Measurements from ENCODE around the gene MAMDC4.
"Not testable (repeated sequence)": the region's sequence is repeated elsewhere in the genome, so short reads cannot be mapped to it uniquely, and the experiment has no call there.

MAMDC4 gene

GRCh38 chr9:136851941-136852663 lies at the start of gene MAMDC4:
MAMDC4 (plus strand) TSS chr9:136852346; CDS start chr9:136852417, 71 bp downstream.
- Histone ChIP-seq H3K36me3 (peaks cover 0 to 17% (median 10%) of the 10 kb centered on the region in 3 donors), H3K9me3 (no peaks in the 10 kb centered on the region), H3K27me3 (peaks cover 0 to 3% of the 10 kb centered on the region in 2 donors), H3K4me3 (no peak within 1 kb of the TSS), H3K27ac (no peak within 1 kb of the TSS), H3K4me1 (peaks cover 0 to 32% (median 24%) of the 10 kb centered on the region in 4 donors)
- no peak for DNase-seq
- no peak for TF ChIP-seq CTCF (IDR thresholded peaks at IDR 0.05)
- intact Hi-C loops (cut with DNase I; ENCODE audit: low total_unique reads), result no loop called here

- H3K4me1 ChIP-seq, result peaks cover 0 to 50% (median 28%) of the 10 kb centered on the region in 4 donors
- H3K36me3 ChIP-seq; H3K27ac ChIP-seq; intact Hi-C loops (cut with DNase I; ENCODE audit: low total_unique reads); DNase-seq; H3K9me3 ChIP-seq; H3K4me3 ChIP-seq: not testable (repeated sequence)
- H3K27me3 ChIP-seq, result peaks cover 0 to 54% of the 10 kb centered on the region in 2 donors
Measured at GRCh38 chr9:136803009-136803550, 49.1 kb upstream of the MAMDC4 start.

- no peak overlapping the region for H3K27ac ChIP-seq
- no peak overlapping the region for H3K4me3 ChIP-seq
- no peaks in the 10 kb centered on the region for H3K9me3 ChIP-seq
- no peak for TF ChIP-seq CTCF (IDR thresholded peaks at IDR 0.05)
- H3K4me1 ChIP-seq, result peaks cover 0 to 55% (median 29%) of the 10 kb centered on the region in 4 donors
- no peak for DNase-seq
- no peaks in the 10 kb centered on the region for H3K36me3 ChIP-seq
- intact Hi-C loops (cut with DNase I; ENCODE audit: low total_unique reads), result no loop called here
- peaks cover 0 to 47% of the 10 kb centered on the region in 2 donors for H3K27me3 ChIP-seq
Measured at GRCh38 chr9:136803551-136804508, 48.3 kb upstream of the MAMDC4 start.

- H3K27ac ChIP-seq, result no peak overlapping the region
- peaks cover 0 to 39% of the 10 kb centered on the region in 2 donors for H3K27me3 ChIP-seq
- no peak for TF ChIP-seq CTCF (IDR thresholded peaks at IDR 0.05)
- H3K4me1 ChIP-seq, result peaks cover 0 to 59% (median 34%) of the 10 kb centered on the region in 4 donors
- no peak for DNase-seq
- peaks cover 0 to under 1% (median 0%) of the 10 kb centered on the region in 3 donors for H3K36me3 ChIP-seq
- intact Hi-C loops (cut with DNase I; ENCODE audit: low total_unique reads), result loop anchor here (5.0 kb wide), 1 partner anchor 38 kb away; the partner anchor contains the start of gene AJM1
- no peak overlapping the region for H3K4me3 ChIP-seq
- H3K9me3 ChIP-seq, result no peaks in the 10 kb centered on the region
Measured at GRCh38 chr9:136804509-136805206, 47.5 kb upstream of the MAMDC4 start.

GRCh38 chr9:136805207-136805740 lies 46.9 kb upstream of the MAMDC4 start:
- H3K27ac ChIP-seq, result no peak overlapping the region
- no peak for TF ChIP-seq CTCF (IDR thresholded peaks at IDR 0.05)
- no peaks in the 10 kb centered on the region for H3K9me3 ChIP-seq
- no peak for DNase-seq
- intact Hi-C loops (cut with DNase I; ENCODE audit: low total_unique reads), result loop anchor here (5.0 kb wide), 1 partner anchor 37 kb away; the partner anchor contains the start of gene AJM1
- H3K4me3 ChIP-seq, result no peak overlapping the region
- H3K36me3 ChIP-seq, result peaks cover 0 to 6% (median 0%) of the 10 kb centered on the region in 3 donors
- peaks cover 0 to 32% of the 10 kb centered on the region in 2 donors for H3K27me3 ChIP-seq
- H3K4me1 ChIP-seq, result peaks cover 0 to 59% (median 31%) of the 10 kb centered on the region in 4 donors

Measured in tibial artery (tissue), 4 donors.